OCI-LY7 (cell line): ENCODE results near the gene GRAP2. TPM values are rescaled to one million over a fixed set of nuclear protein-coding genes. Genes with fewer than 3 reads are reported as not detected.

Experiments used
- BruUV-seq: library from RNA; stranded (reverse); fragments of 400-500 nt; replicated peaks from 2 replicates; lab custom pipeline; 2021; lab: Mats Ljungman, UMichigan
- CTCF ChIA-PET: fragments of 300-600 bp; sonication (Branson Sonifier 250); formaldehyde crosslinking; loops from one replicate; lab custom pipeline; 2022; ENCODE audit warnings: antibody characterized with exemption; ENCODE audit not compliant: unreplicated experiment; lab: Charles Lee
- POLR2A ChIA-PET: fragments of 300-600 bp; sonication (Branson Sonifier 250); formaldehyde crosslinking; loops from one replicate; lab custom pipeline; 2022; ENCODE audit warnings: antibody characterized with exemption; lab: Charles Lee
- DNase-seq: peaks from one replicate; pipeline ENCODE4 v3.0.0-alpha.2; 2015; ENCODE audit warnings: low spot score
- H2AFZ ChIP-seq: fragments of 200-600 bp; sonication (generic), shearing (Covaris generic); 2 replicates; pipeline ENCODE4 v1.6.1; 2014; ENCODE audit warnings: mild to moderate bottlenecking, antibody characterized with exemption, low read length, moderate library complexity
- H3K27ac ChIP-seq: fragments of 200-600 bp; sonication (generic); 2 replicates; pipeline ENCODE4 v1.5.1; 2014; ENCODE audit warnings: mixed run types, low read depth, mild to moderate bottlenecking, moderate library complexity, low read length, inconsistent platforms; ENCODE audit not compliant: poor library complexity, severe bottlenecking
- H3K36me3 ChIP-seq: fragments of 200-600 bp; sonication (generic); 2 replicates; pipeline ENCODE4 v1.6.1; 2014; ENCODE audit warnings: mild to moderate bottlenecking, antibody characterized with exemption, low read length, moderate library complexity, mixed read lengths; ENCODE audit not compliant: insufficient read depth
- H3K4me1 ChIP-seq: fragments of 200-600 bp; sonication (generic); 2 replicates; pipeline ENCODE4 v1.5.1; 2014; ENCODE audit warnings: mild to moderate bottlenecking, low read length; ENCODE audit not compliant: insufficient read depth, poor library complexity, severe bottlenecking
- H3K4me2 ChIP-seq: fragments of 200-600 bp; sonication (generic); 2 replicates; pipeline ENCODE4 v1.6.1; 2014; ENCODE audit warnings: mild to moderate bottlenecking, low read length
- H3K4me3 ChIP-seq: fragments of 200-600 bp; sonication (generic); 2 replicates; pipeline ENCODE4 v1.5.1; 2014; ENCODE audit warnings: mild to moderate bottlenecking, low read depth, low read length; ENCODE audit not compliant: poor library complexity, severe bottlenecking
- H3K79me2 ChIP-seq: fragments of 200-600 bp; sonication (generic); 2 replicates; pipeline ENCODE4 v1.6.1; 2016; ENCODE audit warnings: low read depth, mild to moderate bottlenecking, low read length, moderate library complexity, mixed read lengths; ENCODE audit not compliant: insufficient read depth
- H3K9me2 ChIP-seq: fragments of 200-600 bp; sonication (generic); 2 replicates; pipeline ENCODE4 v1.6.1; 2016; ENCODE audit warnings: mild to moderate bottlenecking, low read length, mixed read lengths; ENCODE audit not compliant: insufficient read depth
- H3K9me3 ChIP-seq: fragments of 200-600 bp; sonication (generic); 2 replicates; pipeline ENCODE4 v1.6.1; 2014; ENCODE audit warnings: mild to moderate bottlenecking, mixed run types, low read length, mixed read lengths
- H4K20me1 ChIP-seq: fragments of 200-600 bp; sonication (generic); 2 replicates; pipeline ENCODE4 v1.6.1; 2014; ENCODE audit warnings: mild to moderate bottlenecking, antibody characterized with exemption, low read length, moderate library complexity, mixed read lengths; ENCODE audit not compliant: insufficient read depth
- CTCF ChIP-seq: fragments of 200-600 bp; sonication (generic); conservative IDR thresholded peaks from 2 replicates; pipeline ENCODE4 v1.5.1; 2014; ENCODE audit warnings: mild to moderate bottlenecking, antibody characterized with exemption, low read length, moderate library complexity, mixed read lengths
- EZH2phosphoT487 ChIP-seq: fragments of 200-600 bp; sonication (generic); IDR thresholded peaks from 2 replicates; pipeline ENCODE4 v1.6.1; 2018; ENCODE audit warnings: low read depth, borderline replicate concordance, mild to moderate bottlenecking, mixed run types, antibody characterized with exemption, low read length, moderate library complexity, mixed read lengths
- intact Hi-C: fragments of 100-400 bp; cut with micrococcal nuclease; formaldehyde crosslinking; loops from one replicate; pipeline ENCODE4 v1.10.0; 2022; ENCODE audit not compliant: unreplicated experiment
- total RNA-seq, 2 experiments: library from RNA; depleted of rRNA in 1 of 2; stranded (reverse); fragments of >200 nt in 1 of 2; shearing (Covaris generic) in 1 of 2; gene quantifications; 2 replicates each; pipeline ENCODE4 v1.2.3, GENCODE V29; 2014 to 2022

Gene GRAP2
- total RNA-seq, 2 experiments from 2014 or later: not detected

- CTCF ChIA-PET: no interaction called here
- no peak overlapping the region for H3K27ac ChIP-seq
- intact Hi-C loops: no loop called here
- H3K79me2 ChIP-seq: no peaks in the 10 kb centered on the region
- no peaks in the 10 kb centered on the region for H3K9me2 ChIP-seq
- no peaks in the 10 kb centered on the region for H3K9me3 ChIP-seq
- no peak overlapping the region for H2AFZ ChIP-seq
- H3K36me3 ChIP-seq: no peaks in the 10 kb centered on the region
- H4K20me1 ChIP-seq: no peaks in the 10 kb centered on the region
- H3K4me2 ChIP-seq: no peak overlapping the region
- DNase-seq: no peak
- H3K4me3 ChIP-seq: no peak overlapping the region
- POLR2A ChIA-PET: no interaction called here
- no peaks in the 10 kb centered on the region for H3K4me1 ChIP-seq
- no TSS peak for BruUV-seq
- no peak for TF ChIP-seq CTCF
- TF ChIP-seq EZH2phosphoT487: no peak
Observed at GRCh38 chr22:39923696-39924095, 22.8 kb downstream of the GRAP2 start.

GRCh38 chr22:39924286-39924685, 23.4 kb downstream of the GRAP2 start:
- BruUV-seq: no TSS peak
- DNase-seq: no peak
- no peaks in the 10 kb centered on the region for H3K9me2 ChIP-seq
- no peaks in the 10 kb centered on the region for H3K9me3 ChIP-seq
- H3K4me1 ChIP-seq: no peaks in the 10 kb centered on the region
- ChIA-PET CTCF (no interaction called here), POLR2A (no interaction called here)
- H3K79me2 ChIP-seq: no peaks in the 10 kb centered on the region
- intact Hi-C loops: no loop called here
- TF ChIP-seq EZH2phosphoT487: no peak
- no peak for TF ChIP-seq CTCF
- no peaks in the 10 kb centered on the region for H3K36me3 ChIP-seq
- no peak overlapping the region for H3K4me2 ChIP-seq
- H3K4me3 ChIP-seq: no peak overlapping the region
- no peaks in the 10 kb centered on the region for H4K20me1 ChIP-seq
- no peak overlapping the region for H3K27ac ChIP-seq
- H2AFZ ChIP-seq: no peak overlapping the region

- no peaks in the 10 kb centered on the region for H3K4me1 ChIP-seq
- H3K27ac ChIP-seq: no peak overlapping the region
- no peak overlapping the region for H2AFZ ChIP-seq
- H3K79me2 ChIP-seq: no peaks in the 10 kb centered on the region
- no peaks in the 10 kb centered on the region for H3K9me2 ChIP-seq
- H3K9me3 ChIP-seq: no peaks in the 10 kb centered on the region
- no peaks in the 10 kb centered on the region for H3K36me3 ChIP-seq
- BruUV-seq: no TSS peak
- intact Hi-C loops: no loop called here
- no peak overlapping the region for H3K4me2 ChIP-seq
- no peak overlapping the region for H3K4me3 ChIP-seq
- TF ChIP-seq EZH2phosphoT487 (no peak), CTCF (no peak)
- ChIA-PET CTCF (no interaction called here), POLR2A (interaction anchor here (1.7 kb wide), 1 partner anchor 11 kb away, joined by 5 read pairs; no protein-coding TSS in a partner anchor)
- no peak for DNase-seq
- H4K20me1 ChIP-seq: no peaks in the 10 kb centered on the region
Observed at GRCh38 chr22:39925273-39925672, 24.4 kb downstream of the GRAP2 start.
